ENCODE data around the gene STX18.

The STX18 gene

DNA sequence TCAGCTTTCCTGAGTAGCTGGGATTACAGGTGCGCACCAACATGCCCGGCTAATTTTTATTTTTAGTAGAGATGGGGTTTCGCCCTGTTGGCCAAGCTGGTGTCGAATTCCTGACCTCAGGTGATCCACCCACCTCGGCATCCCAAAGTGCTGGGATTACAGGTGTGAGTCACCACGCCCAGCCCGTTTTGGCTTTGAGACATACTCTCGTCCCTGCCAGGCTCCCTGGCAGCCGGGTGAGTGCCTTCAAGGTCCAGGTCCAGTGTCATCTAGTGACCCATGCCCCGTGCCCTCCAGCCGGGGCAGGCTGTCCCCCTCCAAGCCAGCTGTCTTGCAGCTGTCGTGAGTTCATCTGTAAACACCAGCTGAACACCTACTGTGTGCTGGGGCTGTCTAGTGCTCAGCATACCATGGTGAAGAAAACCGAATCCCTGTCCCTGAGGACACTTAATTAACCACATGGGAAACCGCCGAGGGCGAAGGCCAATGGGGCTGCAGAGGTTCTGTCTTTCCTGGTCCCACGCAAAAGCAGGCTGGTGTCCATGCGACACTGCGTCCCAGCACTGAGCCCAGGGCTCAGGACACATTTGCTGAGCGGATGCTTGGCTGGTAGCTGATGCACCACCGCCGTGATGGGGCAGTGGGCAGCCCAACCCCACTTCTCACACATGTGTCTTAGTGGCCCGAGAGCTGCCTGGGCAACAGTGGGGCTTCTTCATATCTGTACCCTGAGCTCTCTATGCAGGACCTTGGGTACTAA is 133.1 kb downstream of the STX18 start:
- no peak for DNase-seq
- Histone ChIP-seq H2AFZ (ENCODE audit: low read length) (no peak overlapping the region), H3K27me3 (replicated peaks; ENCODE audit: insufficient read depth, low read length) (peaks cover 4% of the 10 kb centered on the region; the same call in 1 of the 2 replicates), H3K4me3 (ENCODE audit: low read length) (no peak overlapping the region), H3K9me2 (replicated peaks; ENCODE audit: insufficient read depth, low read length) (no peaks in the 10 kb centered on the region), H3K4me1 (ENCODE audit: low read length) (no peaks in the 10 kb centered on the region), H3K9me3 (replicated peaks; ENCODE audit: insufficient read depth, low read length) (no peaks in the 10 kb centered on the region), H3K27ac (ENCODE audit: low read length) (no peak overlapping the region), H4K20me1 (ENCODE audit: insufficient read depth, low read length) (no peaks in the 10 kb centered on the region), H3K9ac (ENCODE audit: low read length) (no peak overlapping the region), H3K79me2 (ENCODE audit: low read length) (no peaks in the 10 kb centered on the region), H3K36me3 (replicated peaks; ENCODE audit: insufficient read depth, low read length) (no peaks in the 10 kb centered on the region), H3F3A (ENCODE audit: insufficient read depth, low read length) (no peaks in the 10 kb centered on the region), H3K4me2 (ENCODE audit: low read depth, low read length) (no peak overlapping the region)
- TF ChIP-seq, protein P1, sequence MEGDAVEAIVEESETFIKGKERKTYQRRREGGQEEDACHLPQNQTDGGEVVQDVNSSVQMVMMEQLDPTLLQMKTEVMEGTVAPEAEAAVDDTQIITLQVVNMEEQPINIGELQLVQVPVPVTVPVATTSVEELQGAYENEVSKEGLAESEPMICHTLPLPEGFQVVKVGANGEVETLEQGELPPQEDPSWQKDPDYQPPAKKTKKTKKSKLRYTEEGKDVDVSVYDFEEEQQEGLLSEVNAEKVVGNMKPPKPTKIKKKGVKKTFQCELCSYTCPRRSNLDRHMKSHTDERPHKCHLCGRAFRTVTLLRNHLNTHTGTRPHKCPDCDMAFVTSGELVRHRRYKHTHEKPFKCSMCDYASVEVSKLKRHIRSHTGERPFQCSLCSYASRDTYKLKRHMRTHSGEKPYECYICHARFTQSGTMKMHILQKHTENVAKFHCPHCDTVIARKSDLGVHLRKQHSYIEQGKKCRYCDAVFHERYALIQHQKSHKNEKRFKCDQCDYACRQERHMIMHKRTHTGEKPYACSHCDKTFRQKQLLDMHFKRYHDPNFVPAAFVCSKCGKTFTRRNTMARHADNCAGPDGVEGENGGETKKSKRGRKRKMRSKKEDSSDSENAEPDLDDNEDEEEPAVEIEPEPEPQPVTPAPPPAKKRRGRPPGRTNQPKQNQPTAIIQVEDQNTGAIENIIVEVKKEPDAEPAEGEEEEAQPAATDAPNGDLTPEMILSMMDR (IDR thresholded peaks at IDR 0.05; ENCODE audit: low read length): no peak
- TF ChIP-seq EZH2 (optimal IDR thresholded peaks at IDR 0.05; ENCODE audit: low read depth, low read length): no peak

DNA sequence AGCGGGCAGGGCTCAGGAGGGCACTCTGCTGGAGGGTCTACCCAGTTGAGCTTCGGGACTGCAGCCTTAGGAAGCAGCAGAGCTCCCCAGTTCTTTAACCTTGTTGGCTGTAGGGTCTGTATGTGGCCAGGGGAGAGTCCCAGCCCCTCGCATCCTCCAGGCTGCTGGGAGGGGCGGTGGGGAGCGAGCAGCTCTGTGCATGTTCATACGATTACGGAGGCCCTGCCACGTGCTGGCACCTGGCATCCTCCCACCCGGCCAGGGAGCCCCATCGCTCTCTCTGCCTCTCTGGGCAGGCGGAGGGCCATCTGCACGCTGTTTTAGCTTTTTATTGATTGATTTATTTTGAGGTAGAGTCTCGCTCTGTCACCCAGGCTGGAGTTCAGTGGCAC is 133.7 kb downstream of the STX18 start:
- no peak for DNase-seq
- Histone ChIP-seq H3F3A (ENCODE audit: insufficient read depth, low read length) (no peaks in the 10 kb centered on the region), H4K20me1 (ENCODE audit: insufficient read depth, low read length) (no peaks in the 10 kb centered on the region), H3K4me1 (ENCODE audit: low read length) (no peaks in the 10 kb centered on the region), H3K9me3 (replicated peaks; ENCODE audit: insufficient read depth, low read length) (no peaks in the 10 kb centered on the region), H3K36me3 (replicated peaks; ENCODE audit: insufficient read depth, low read length) (no peaks in the 10 kb centered on the region), H3K27me3 (replicated peaks; ENCODE audit: insufficient read depth, low read length) (peaks cover 4% of the 10 kb centered on the region; the same call in 1 of the 2 replicates), H3K9me2 (replicated peaks; ENCODE audit: insufficient read depth, low read length) (no peaks in the 10 kb centered on the region), H3K27ac (ENCODE audit: low read length) (no peak overlapping the region), H3K79me2 (ENCODE audit: low read length) (no peaks in the 10 kb centered on the region), H3K4me2 (ENCODE audit: low read depth, low read length) (no peak overlapping the region), H2AFZ (ENCODE audit: low read length) (no peak overlapping the region), H3K4me3 (ENCODE audit: low read length) (no peak overlapping the region), H3K9ac (ENCODE audit: low read length) (no peak overlapping the region)
- TF ChIP-seq, protein P1 (IDR thresholded peaks at IDR 0.05; ENCODE audit: low read length): no peak
- TF ChIP-seq EZH2phosphoT487 (IDR thresholded peaks at IDR 0.05; ENCODE audit: low read length) (no peak), EZH2 (optimal IDR thresholded peaks at IDR 0.05; ENCODE audit: low read depth, low read length) (no peak)

- peaks cover 4% of the 10 kb centered on the region; the same call in 1 of the 2 replicates for H3K27me3 ChIP-seq (replicated peaks; ENCODE audit: insufficient read depth, low read length)
- H3K79me2 ChIP-seq (ENCODE audit: low read length): no peaks in the 10 kb centered on the region
- DNase-seq: no peak
- H4K20me1 ChIP-seq (ENCODE audit: insufficient read depth, low read length): no peaks in the 10 kb centered on the region
- no peaks in the 10 kb centered on the region for H3K9me3 ChIP-seq (replicated peaks; ENCODE audit: insufficient read depth, low read length)
- H3F3A ChIP-seq (ENCODE audit: insufficient read depth, low read length): no peaks in the 10 kb centered on the region
- no peak overlapping the region for H3K27ac ChIP-seq (ENCODE audit: low read length)
- TF ChIP-seq EZH2 (optimal IDR thresholded peaks at IDR 0.05; ENCODE audit: low read depth, low read length): no peak
- no peak for TF ChIP-seq EZH2phosphoT487 (IDR thresholded peaks at IDR 0.05; ENCODE audit: low read length)
- H2AFZ ChIP-seq (ENCODE audit: low read length): no peak overlapping the region
- no peaks in the 10 kb centered on the region for H3K4me1 ChIP-seq (ENCODE audit: low read length)
- H3K36me3 ChIP-seq (replicated peaks; ENCODE audit: insufficient read depth, low read length): no peaks in the 10 kb centered on the region
- H3K4me2 ChIP-seq (ENCODE audit: low read depth, low read length): no peak overlapping the region
- no peak overlapping the region for H3K4me3 ChIP-seq (ENCODE audit: low read length)
- H3K9ac ChIP-seq (ENCODE audit: low read length): no peak overlapping the region
- no peaks in the 10 kb centered on the region for H3K9me2 ChIP-seq (replicated peaks; ENCODE audit: insufficient read depth, low read length)
Observed at GRCh38 chr4:4407299-4408131, 134.3 kb downstream of the STX18 start.
